ENCODE results near the gene IGSF8. TPM values are rescaled to one million over a fixed set of nuclear protein-coding genes. Genes with fewer than 3 reads are reported as not detected.

The IGSF8 gene
- total RNA-seq, 1 experiment from 2014 or later = 35.6 TPM

GRCh38 chr1:160105155-160105554 is 6.7 kb upstream of the IGSF8 start:
- Histone ChIP-seq H3K9me3 (ENCODE audit: control insufficient read depth in 1 of 2, insufficient read depth in 1 of 2, low read depth in 1 of 2, low read length in 2 of 2) (no peaks in the 10 kb centered on the region), H3K27me3 (ENCODE audit: insufficient read depth, low read length) (no peaks in the 10 kb centered on the region), H3K79me2 (ENCODE audit: insufficient read depth, low read length) (no peaks in the 10 kb centered on the region), H4K20me1 (ENCODE audit: insufficient read depth) (no peaks in the 10 kb centered on the region), H3K36me3 (ENCODE audit: control insufficient read depth in 1 of 2, insufficient read depth in 2 of 2, low read length in 2 of 2) (no peaks in the 10 kb centered on the region), H3K27ac (ENCODE audit: low read depth, low read length) (no peak overlapping the region), H2AFZ (ENCODE audit: low read depth, low read length, poor library complexity, severe bottlenecking) (no peak overlapping the region), H3K4me2 (ENCODE audit: low read length) (no peak overlapping the region), H3K9me2 (ENCODE audit: insufficient read depth) (no peaks in the 10 kb centered on the region), H3K4me3 (replicated peaks in 1 of 2; ENCODE audit: low read depth in 1 of 2, low read length in 2 of 2) (no peak overlapping the region), H3K9ac (ENCODE audit: low read length) (no peak overlapping the region), H3K4me1 (ENCODE audit: control insufficient read depth in 1 of 2, insufficient read depth in 2 of 2, low read length in 2 of 2) (peaks cover 5 to 26% of the 10 kb centered on the region in 2 experiments; a peak in 3 of 4 replicates)
- no TSS peak for BruUV-seq (replicated peaks)
- POLR2A ChIA-PET = interaction anchor here (1.0 kb wide), 1 partner anchor 147 kb away, joined by 3 read pairs; no protein-coding TSS in a partner anchor
- RAD21 ChIA-PET (ENCODE audit: low non-redundant PET in 1 of 2, low total read pairs in 2 of 2, uncharacterized antibody in 2 of 2, unreplicated experiment in 2 of 2) = no interaction called here
- CTCF ChIA-PET = interaction anchor here (1.0 to 3.2 kb wide), 5 partner anchors 19 to 311 kb away, joined by 3 to 27 read pairs (median 7); no protein-coding TSS in a partner anchor
- DNase-seq (ENCODE audit: low read depth, low spot score) (no peak), ATAC-seq (no peak)
- intact Hi-C loops (cut with micrococcal nuclease) = no loop called here
- TF ChIP-seq CTCF (IDR thresholded peaks at IDR 0.05 in 2 of 3, conservative IDR thresholded peaks at IDR 0.05 in 1 of 3; ENCODE audit: borderline replicate concordance in 1 of 3, insufficient read depth in 1 of 3, low read depth in 2 of 3, low read length in 2 of 3) (no peak), ATF3 (IDR thresholded peaks at IDR 0.05) (no peak)

- no peaks in the 10 kb centered on the region for H3K9me2 ChIP-seq (ENCODE audit: insufficient read depth)
- RAD21 ChIA-PET (ENCODE audit: low non-redundant PET in 1 of 2, low total read pairs in 2 of 2, uncharacterized antibody in 2 of 2, unreplicated experiment in 2 of 2) = no interaction called here
- H4K20me1 ChIP-seq (ENCODE audit: insufficient read depth) = no peaks in the 10 kb centered on the region
- H3K4me2 ChIP-seq (ENCODE audit: low read length) = no peak overlapping the region
- H3K27ac ChIP-seq (ENCODE audit: low read depth, low read length) = no peak overlapping the region
- no peaks in the 10 kb centered on the region for H3K27me3 ChIP-seq (ENCODE audit: insufficient read depth, low read length)
- peaks cover 3 to 23% of the 10 kb centered on the region in 2 experiments; a peak in 3 of 4 replicates for H3K4me1 ChIP-seq (ENCODE audit: control insufficient read depth in 1 of 2, insufficient read depth in 2 of 2, low read length in 2 of 2)
- TF ChIP-seq ZBTB33 (IDR thresholded peaks at IDR 0.05; ENCODE audit: extremely low read depth, insufficient replicate concordance, low read length) (no peak), RAD21 (IDR thresholded peaks at IDR 0.05; ENCODE audit: low read depth) (no peak)
- CTCF ChIA-PET = interaction anchor here (1.0 to 4.7 kb wide), 5 partner anchors 19 to 271 kb away, joined by 3 to 51 read pairs (median 14); no protein-coding TSS in a partner anchor
- H3K9ac ChIP-seq (ENCODE audit: low read length) = no peak overlapping the region; the same call in 1 of the 2 replicates
- no TSS peak for BruUV-seq (replicated peaks)
- intact Hi-C loops (cut with micrococcal nuclease) = loop anchor here (5.0 kb wide), 1 partner anchor 503 kb away; no protein-coding TSS in a partner anchor
- ATAC-seq = no peak
- POLR2A ChIA-PET = interaction anchor here (1.0 kb wide), 1 partner anchor 147 kb away, joined by 3 read pairs; no protein-coding TSS in a partner anchor
- DNase-seq (ENCODE audit: low read depth, low spot score) = no peak
- H3K4me3 ChIP-seq (replicated peaks in 1 of 2; ENCODE audit: low read depth in 1 of 2, low read length in 2 of 2) = no peak overlapping the region
- no peaks in the 10 kb centered on the region for H3K79me2 ChIP-seq (ENCODE audit: insufficient read depth, low read length)
- H2AFZ ChIP-seq (ENCODE audit: low read depth, low read length, poor library complexity, severe bottlenecking) = no peak overlapping the region
- no peaks in the 10 kb centered on the region for H3K9me3 ChIP-seq (ENCODE audit: control insufficient read depth in 1 of 2, insufficient read depth in 1 of 2, low read depth in 1 of 2, low read length in 2 of 2)
- H3K36me3 ChIP-seq (ENCODE audit: control insufficient read depth in 1 of 2, insufficient read depth in 2 of 2, low read length in 2 of 2) = no peaks in the 10 kb centered on the region
Observed at GRCh38 chr1:160104486-160104885, 6.1 kb upstream of the IGSF8 start.
